Endodermal cell (in vitro differentiated cells): ENCODE measurements around the gene UTP18. TPM values are rescaled to one million over a fixed set of nuclear protein-coding genes. Genes with fewer than 3 reads are reported as not detected.

Experiments
- DNase-seq: peaks from one replicate; pipeline ENCODE4 v3.0.0-alpha.2; 2017
- H3K27ac ChIP-seq: 2 replicates; pipeline ENCODE4 v1.5.1; 2013; ENCODE audit warnings: mild to moderate bottlenecking, low read depth, low read length, moderate library complexity
- H3K27me3 ChIP-seq: 2 replicates; pipeline ENCODE4 v1.6.1; 2013; ENCODE audit warnings: mild to moderate bottlenecking, low read length, moderate library complexity; ENCODE audit not compliant: insufficient read depth, control insufficient read depth, poor library complexity, severe bottlenecking
- H3K36me3 ChIP-seq: 2 replicates; pipeline ENCODE4 v1.7.0; 2013; ENCODE audit warnings: mild to moderate bottlenecking, low read length, moderate library complexity; ENCODE audit not compliant: control insufficient read depth, insufficient read depth
- H3K4me1 ChIP-seq: one replicate; pipeline ENCODE4 v1.7.0; 2013; ENCODE audit warnings: low read length; ENCODE audit not compliant: control insufficient read depth, insufficient read depth
- H3K4me3 ChIP-seq: 2 replicates; pipeline ENCODE4 v1.5.1; 2013; ENCODE audit warnings: mild to moderate bottlenecking, low read length, moderate library complexity
- H3K9ac ChIP-seq: 2 replicates; pipeline ENCODE4 v1.6.1; 2013; ENCODE audit warnings: mild to moderate bottlenecking, low read length, moderate library complexity; ENCODE audit not compliant: poor library complexity, severe bottlenecking; ENCODE audit errors: extremely low read depth
- H3K9me3 ChIP-seq: 2 replicates; pipeline ENCODE4 v1.6.1; 2013; ENCODE audit warnings: mild to moderate bottlenecking, low read length, moderate library complexity; ENCODE audit not compliant: control insufficient read depth
- H3K27ac Mint-ChIP-seq: 2 replicates; pipeline ENCODE4 v1.8.0; 2020; ENCODE audit warnings: mixed read lengths
- H3K27me3 Mint-ChIP-seq: 2 replicates; pipeline ENCODE4 v1.8.0; 2021; ENCODE audit warnings: mild to moderate bottlenecking, mixed read lengths; ENCODE audit not compliant: insufficient read depth
- H3K36me3 Mint-ChIP-seq: 2 replicates; pipeline ENCODE4 v1.8.0; 2020; ENCODE audit warnings: low read depth, mixed read lengths
- H3K4me1 Mint-ChIP-seq: 2 replicates; pipeline ENCODE4 v1.8.0; 2020; ENCODE audit warnings: mixed read lengths
- H3K4me3 Mint-ChIP-seq: 2 replicates; pipeline ENCODE4 v1.8.0; 2020; ENCODE audit warnings: mild to moderate bottlenecking, moderate library complexity, mixed read lengths
- H3K9me3 Mint-ChIP-seq: 2 replicates; pipeline ENCODE4 v1.8.0; 2020; ENCODE audit warnings: mild to moderate bottlenecking, mixed read lengths
- CTCF ChIP-seq: fragments of 200-600 bp; sonication (generic); conservative IDR thresholded peaks from 2 replicates; pipeline ENCODE4 v1.5.0; 2021; ENCODE audit warnings: antibody characterized with exemption, mild to moderate bottlenecking
- WGBS, 2 experiments: methylation state at CpG; one replicate each; pipeline versions ENCODE4 v1.1.5 to v1.1.7; 2013; ENCODE audit warnings: missing lambda C conversion rate in 2 of 2, mixed read lengths in 1 of 2; ENCODE audit not compliant: insufficient coverage in 1 of 2, insufficient read length in 1 of 2; 5-methylcytosine and 5-hydroxymethylcytosine counted together
- total RNA-seq, 2 donors: library from RNA; stranded (reverse); fragmentation: NEBNext Ultra II Directional in 1 of 2; extraction: Animal tissue kit (Norgen Biotek cat#: 25700) in 1 of 2; gene quantifications; 2 replicates in 1 of 2; 3 replicates in 1 of 2; pipeline ENCODE4 v1.2.1, GENCODE V29; 2021

The UTP18 gene
- total RNA-seq, 2 donors from 2014 or later, result 52.3 to 68.7 TPM

GRCh38 chr17:51275381-51275780 is 15.0 kb downstream of the UTP18 start:
- H3K36me3 Mint-ChIP-seq, result peaks cover 77% of the 10 kb centered on the region
- Histone ChIP-seq H3K9me3 (no peaks in the 10 kb centered on the region), H3K27ac (no peak overlapping the region)

GRCh38 chr17:51279183-51279582 is 18.8 kb downstream of the UTP18 start:
- Histone ChIP-seq H3K36me3 (peaks cover 83% of the 10 kb centered on the region), H3K4me3 (no peak overlapping the region), H3K27me3 (no peaks in the 10 kb centered on the region), H3K27ac (no peak overlapping the region), H3K4me1 (no peaks in the 10 kb centered on the region), H3K9ac (no peak overlapping the region), H3K9me3 (no peaks in the 10 kb centered on the region)
- H3K4me1 Mint-ChIP-seq, result no peaks in the 10 kb centered on the region
- no peak for DNase-seq
- peaks cover 71% of the 10 kb centered on the region for H3K36me3 Mint-ChIP-seq
- H3K9me3 Mint-ChIP-seq, result no peaks in the 10 kb centered on the region
- H3K27ac Mint-ChIP-seq, result no peak overlapping the region
- H3K4me3 Mint-ChIP-seq, result no peak overlapping the region
- H3K27me3 Mint-ChIP-seq, result no peaks in the 10 kb centered on the region
- no peak for TF ChIP-seq CTCF

More at GRCh38 chr17:51275381-51275780, 15.0 kb downstream of the UTP18 start:
- H3K27ac Mint-ChIP-seq, result no peak overlapping the region
- no peak overlapping the region for H3K4me3 Mint-ChIP-seq
- TF ChIP-seq CTCF, result no peak
- H3K9ac ChIP-seq, result no peak overlapping the region
- no peaks in the 10 kb centered on the region for H3K27me3 Mint-ChIP-seq
- DNase-seq, result no peak
- no peaks in the 10 kb centered on the region for H3K4me1 ChIP-seq
- no peaks in the 10 kb centered on the region for H3K9me3 Mint-ChIP-seq
- no peaks in the 10 kb centered on the region for H3K27me3 ChIP-seq
- WGBS, 2 experiments, result no CpG with 5 or more reads among the region's 1 CpG
- no peak overlapping the region for H3K4me3 ChIP-seq
- peaks cover 86% of the 10 kb centered on the region for H3K36me3 ChIP-seq
- H3K4me1 Mint-ChIP-seq, result no peaks in the 10 kb centered on the region

GRCh38 chr17:51287412-51287811 is 27.1 kb downstream of the UTP18 start:
- peaks cover 58% of the 10 kb centered on the region for H3K36me3 Mint-ChIP-seq
- no peaks in the 10 kb centered on the region for H3K4me1 ChIP-seq
- no peaks in the 10 kb centered on the region for H3K27me3 Mint-ChIP-seq
- no peak for DNase-seq
- no peak overlapping the region for H3K9ac ChIP-seq
- WGBS, 2 experiments, result 91 to 100% methylated on average over 1 of the region's 1 CpG
- no peak for TF ChIP-seq CTCF
- no peak overlapping the region for H3K4me3 Mint-ChIP-seq
- peaks cover 82% of the 10 kb centered on the region for H3K36me3 ChIP-seq
- H3K4me1 Mint-ChIP-seq, result peaks cover 5% of the 10 kb centered on the region
- no peaks in the 10 kb centered on the region for H3K9me3 Mint-ChIP-seq
- H3K27ac Mint-ChIP-seq, result no peak overlapping the region
- H3K27me3 ChIP-seq, result no peaks in the 10 kb centered on the region
- no peak overlapping the region for H3K27ac ChIP-seq
- H3K4me3 ChIP-seq, result no peak overlapping the region
- H3K9me3 ChIP-seq, result no peaks in the 10 kb centered on the region
